Mesendoderm (in vitro differentiated cells): Measurements from ENCODE around the gene WNT9B.

Experiments used
- DNase-seq: peaks from one replicate; pipeline ENCODE4 v3.0.0; 2013
- H2AK5ac ChIP-seq: 2 replicates; pipeline ENCODE4 v1.6.1; 2013; ENCODE audit warnings: low read length, inconsistent platforms
- H2BK120ac ChIP-seq: 2 replicates; pipeline ENCODE4 v1.6.1; 2013; ENCODE audit warnings: low read depth, mild to moderate bottlenecking, low read length, moderate library complexity, mixed read lengths
- H2BK15ac ChIP-seq: replicated peaks from 2 replicates; pipeline ENCODE4 v1.6.1; 2013; ENCODE audit warnings: low read depth, mild to moderate bottlenecking, moderate library complexity
- H2BK5ac ChIP-seq: 2 replicates; pipeline ENCODE4 v1.6.1; 2013; ENCODE audit warnings: low read length, inconsistent platforms
- H3K18ac ChIP-seq: 2 replicates; pipeline ENCODE4 v1.6.1; 2013; ENCODE audit warnings: mild to moderate bottlenecking, low read length, mixed read lengths
- H3K23ac ChIP-seq: one replicate; pipeline ENCODE4 v1.6.1; 2013; ENCODE audit warnings: low read length
- H3K27ac ChIP-seq: 2 replicates; pipeline ENCODE4 v1.5.1; 2013; ENCODE audit warnings: low read depth, mild to moderate bottlenecking, inconsistent platforms, low read length, moderate library complexity
- H3K27me3 ChIP-seq: 2 replicates; pipeline ENCODE4 v1.6.1; 2013; ENCODE audit warnings: low read length, control low read depth, mild to moderate bottlenecking, inconsistent platforms; ENCODE audit not compliant: insufficient read depth, poor library complexity
- H3K36me3 ChIP-seq: 2 replicates; pipeline ENCODE4 v1.6.1; 2013; ENCODE audit warnings: low read length, inconsistent platforms; ENCODE audit not compliant: control insufficient read depth, insufficient read depth
- H3K4ac ChIP-seq: one replicate; pipeline ENCODE4 v1.6.1; 2013; ENCODE audit warnings: low read depth, mild to moderate bottlenecking, low read length, moderate library complexity
- H3K4me1 ChIP-seq: 2 replicates; pipeline ENCODE4 v1.6.1; 2013; ENCODE audit warnings: low read depth, low read length, inconsistent platforms; ENCODE audit not compliant: control insufficient read depth
- H3K4me2 ChIP-seq: 2 replicates; pipeline ENCODE4 v1.6.1; 2013; ENCODE audit warnings: low read length
- H3K4me3 ChIP-seq: 2 replicates; pipeline ENCODE4 v1.5.1; 2013; ENCODE audit warnings: mild to moderate bottlenecking, low read length
- H3K56ac ChIP-seq: one replicate; pipeline ENCODE4 v1.6.1; 2013; ENCODE audit warnings: low read length
- H3K79me1 ChIP-seq: 2 replicates; pipeline ENCODE4 v1.6.1; 2013; ENCODE audit warnings: low read length, inconsistent platforms
- H3K79me2 ChIP-seq: 2 replicates; pipeline ENCODE4 v1.6.1; 2013; ENCODE audit warnings: mild to moderate bottlenecking, low read length; ENCODE audit not compliant: control insufficient read depth, insufficient read depth
- H3K9ac ChIP-seq: 2 replicates; pipeline ENCODE4 v1.6.1; 2013; ENCODE audit warnings: low read length, inconsistent platforms
- H4K5ac ChIP-seq: one replicate; pipeline ENCODE4 v1.6.1; 2013; ENCODE audit warnings: low read length
- H4K8ac ChIP-seq: one replicate; pipeline ENCODE4 v1.6.1; 2013; ENCODE audit warnings: low read depth, mild to moderate bottlenecking, control low read depth, low read length, moderate library complexity
- WGBS: extraction: QIAGEN DNeasy Blood & Tissue Kit; methylation state at CpG from one replicate; pipeline ENCODE4 v1.1.7; 2013; ENCODE audit warnings: low lambda C conversion rate, missing lambda C conversion rate; ENCODE audit not compliant: insufficient coverage; ENCODE audit errors: extremely low coverage; 5-methylcytosine and 5-hydroxymethylcytosine counted together

The WNT9B gene

GRCh38 chr17:46863383-46864121 lies 12.2 kb downstream of the WNT9B start:
- Histone ChIP-seq H3K4me3 (no peak overlapping the region), H3K27me3 (no peaks in the 10 kb centered on the region), H3K9ac (no peak overlapping the region), H3K18ac (no peak overlapping the region), H2BK5ac (no peak overlapping the region), H3K27ac (no peak overlapping the region), H3K4me1 (peaks cover 5% of the 10 kb centered on the region), H3K36me3 (no peaks in the 10 kb centered on the region), H2BK120ac (no peak overlapping the region), H3K4me2 (no peak overlapping the region), H2AK5ac (no peak overlapping the region), H3K23ac (no peak overlapping the region), H3K79me1 (no peaks in the 10 kb centered on the region), H4K8ac (no peak overlapping the region), H3K79me2 (no peaks in the 10 kb centered on the region), H2BK15ac (no peak overlapping the region), H3K4ac (no peak overlapping the region), H4K5ac (no peak overlapping the region), H3K56ac (no peak overlapping the region)
- DNase-seq = no peak
- no CpG with 5 or more reads among the region's 8 CpGs for WGBS

DNA sequence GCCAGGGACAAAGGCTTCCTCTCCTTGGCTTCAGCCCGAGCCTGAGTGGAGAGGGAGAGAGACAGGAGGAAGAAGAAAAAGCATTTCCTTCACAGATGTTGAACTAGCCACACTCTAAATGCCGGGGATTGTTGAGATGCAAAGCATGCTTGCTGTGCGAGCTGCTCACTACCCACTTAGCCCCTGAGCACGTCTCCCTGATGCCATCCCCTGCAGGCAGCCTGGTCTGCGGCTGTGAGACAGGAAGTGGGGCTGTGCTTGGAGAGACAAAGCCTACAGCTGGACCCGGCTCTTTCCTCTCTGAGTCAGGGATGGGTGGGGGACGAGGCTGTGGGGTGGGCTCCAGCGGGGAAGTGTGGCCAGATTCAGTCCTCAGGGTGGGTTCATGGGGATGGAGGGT lies 13.7 kb downstream of the WNT9B start:
- no peak overlapping the region for H3K4ac ChIP-seq
- H2BK120ac ChIP-seq = no peak overlapping the region
- no CpG with 5 or more reads among the region's 8 CpGs for WGBS
- H2AK5ac ChIP-seq = no peak overlapping the region
- H3K4me1 ChIP-seq = peaks cover 5% of the 10 kb centered on the region
- H3K27me3 ChIP-seq = no peaks in the 10 kb centered on the region
- H3K4me2 ChIP-seq = no peak overlapping the region
- no peak overlapping the region for H3K4me3 ChIP-seq
- H3K27ac ChIP-seq = no peak overlapping the region
- H3K23ac ChIP-seq = no peak overlapping the region
- DNase-seq = peak; percentile 74
- H3K36me3 ChIP-seq = no peaks in the 10 kb centered on the region
- H3K79me2 ChIP-seq = no peaks in the 10 kb centered on the region
- no peak overlapping the region for H2BK5ac ChIP-seq
- no peaks in the 10 kb centered on the region for H3K79me1 ChIP-seq
- H2BK15ac ChIP-seq = no peak overlapping the region
- H3K9ac ChIP-seq = no peak overlapping the region
- H3K18ac ChIP-seq = no peak overlapping the region
- H4K5ac ChIP-seq = no peak overlapping the region
- no peak overlapping the region for H3K56ac ChIP-seq
- no peak overlapping the region for H4K8ac ChIP-seq

GRCh38 chr17:46866325-46866724 lies 14.9 kb downstream of the WNT9B start:
- Histone ChIP-seq H3K23ac (no peak overlapping the region), H4K5ac (no peak overlapping the region), H3K9ac (no peak overlapping the region), H3K27ac (no peak overlapping the region), H4K8ac (no peak overlapping the region), H2AK5ac (no peak overlapping the region), H3K4me2 (no peak overlapping the region), H3K79me1 (no peaks in the 10 kb centered on the region), H3K79me2 (no peaks in the 10 kb centered on the region), H3K4me3 (no peak overlapping the region), H2BK15ac (no peak overlapping the region), H2BK5ac (no peak overlapping the region), H3K36me3 (no peaks in the 10 kb centered on the region), H3K4ac (no peak overlapping the region), H2BK120ac (no peak overlapping the region), H3K18ac (no peak overlapping the region), H3K56ac (no peak overlapping the region), H3K4me1 (peaks cover 5% of the 10 kb centered on the region), H3K27me3 (no peaks in the 10 kb centered on the region)
- DNase-seq = no peak
- 100% methylated on average over 2 of the region's 8 CpGs for WGBS

GRCh38 chr17:46866747-46867146 lies 15.4 kb downstream of the WNT9B start:
- Histone ChIP-seq H3K9ac (no peak overlapping the region), H3K4me3 (no peak overlapping the region), H3K56ac (no peak overlapping the region), H4K5ac (no peak overlapping the region), H3K79me2 (no peaks in the 10 kb centered on the region), H3K23ac (no peak overlapping the region), H4K8ac (no peak overlapping the region), H2BK5ac (no peak overlapping the region), H2AK5ac (no peak overlapping the region), H3K4me1 (peaks cover 5% of the 10 kb centered on the region), H3K18ac (no peak overlapping the region), H3K27me3 (no peaks in the 10 kb centered on the region), H2BK15ac (no peak overlapping the region), H2BK120ac (no peak overlapping the region), H3K36me3 (no peaks in the 10 kb centered on the region), H3K4ac (no peak overlapping the region), H3K27ac (no peak overlapping the region), H3K79me1 (no peaks in the 10 kb centered on the region), H3K4me2 (no peak overlapping the region)
- DNase-seq = no peak

DNA sequence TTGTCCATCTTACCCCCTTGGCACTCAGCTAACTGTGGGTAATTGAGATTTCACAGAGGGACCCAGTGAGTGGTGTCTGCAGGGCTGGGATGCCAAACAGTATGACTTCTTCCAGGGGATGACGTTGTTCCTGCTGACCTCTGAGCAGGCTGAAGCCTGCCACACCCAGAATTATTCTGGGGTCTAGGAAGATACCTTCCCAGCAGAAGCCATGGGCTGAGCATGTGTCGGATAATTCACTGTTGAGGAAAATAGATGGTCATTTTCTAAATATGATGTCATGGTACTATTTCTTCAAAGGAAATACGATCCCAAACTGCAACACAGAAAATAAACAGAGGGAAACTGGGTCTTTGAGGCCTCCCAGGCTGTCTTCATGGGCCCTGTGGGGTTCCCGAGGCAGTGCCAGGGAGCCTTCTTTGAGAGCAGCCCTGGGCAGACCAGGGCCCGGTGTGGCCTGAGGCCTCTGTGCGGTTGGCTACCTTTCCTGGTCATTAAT lies 17.4 kb downstream of the WNT9B start:
- H3K56ac ChIP-seq = no peak overlapping the region
- peaks cover 3% of the 10 kb centered on the region for H3K4me1 ChIP-seq
- no CpG with 5 or more reads among the region's 6 CpGs for WGBS
- no peak overlapping the region for H3K18ac ChIP-seq
- no peak overlapping the region for H2BK15ac ChIP-seq
- H3K4ac ChIP-seq = no peak overlapping the region
- H3K79me1 ChIP-seq = no peaks in the 10 kb centered on the region
- H2AK5ac ChIP-seq = no peak overlapping the region
- no peaks in the 10 kb centered on the region for H3K27me3 ChIP-seq
- H4K8ac ChIP-seq = no peak overlapping the region
- H3K4me3 ChIP-seq = no peak overlapping the region
- H3K23ac ChIP-seq = no peak overlapping the region
- no peaks in the 10 kb centered on the region for H3K36me3 ChIP-seq
- H3K27ac ChIP-seq = no peak overlapping the region
- no peaks in the 10 kb centered on the region for H3K79me2 ChIP-seq
- no peak overlapping the region for H3K9ac ChIP-seq
- H2BK120ac ChIP-seq = no peak overlapping the region
- no peak overlapping the region for H3K4me2 ChIP-seq
- H2BK5ac ChIP-seq = no peak overlapping the region
- DNase-seq = no peak
- no peak overlapping the region for H4K5ac ChIP-seq

DNA sequence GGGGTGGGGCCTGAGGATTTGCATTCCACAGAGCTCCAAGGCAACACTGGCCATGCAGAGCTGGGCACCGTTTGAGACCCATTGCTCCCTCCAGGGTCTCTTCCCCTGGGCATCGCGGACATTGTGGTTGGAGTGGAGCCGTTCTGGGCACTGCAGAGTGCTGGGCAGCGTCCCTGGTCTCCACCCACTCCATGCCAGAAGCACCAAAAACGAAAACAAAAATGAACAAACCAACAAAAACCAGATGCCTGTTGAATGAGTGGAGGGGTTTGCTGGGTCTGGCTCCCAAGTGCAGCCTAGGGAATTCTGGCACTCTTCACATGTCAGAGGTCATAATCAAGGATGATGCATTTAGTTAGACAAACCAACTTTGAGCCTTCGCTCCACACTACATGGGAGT lies 17.9 kb downstream of the WNT9B start:
- Histone ChIP-seq H4K8ac (no peak overlapping the region), H2BK15ac (no peak overlapping the region), H2AK5ac (no peak overlapping the region), H3K9ac (no peak overlapping the region), H3K27ac (no peak overlapping the region), H2BK5ac (no peak overlapping the region), H3K36me3 (no peaks in the 10 kb centered on the region), H3K4ac (no peak overlapping the region), H3K79me2 (no peaks in the 10 kb centered on the region), H3K27me3 (no peaks in the 10 kb centered on the region), H3K23ac (no peak overlapping the region), H3K18ac (no peak overlapping the region), H3K4me1 (peaks cover 3% of the 10 kb centered on the region), H3K4me2 (no peak overlapping the region), H3K4me3 (no peak overlapping the region), H3K56ac (no peak overlapping the region), H3K79me1 (no peaks in the 10 kb centered on the region), H4K5ac (no peak overlapping the region), H2BK120ac (no peak overlapping the region)
- WGBS = no CpG with 5 or more reads among the region's 7 CpGs
- DNase-seq = no peak
